Hepatocyte (in vitro differentiated cells): Measurements from ENCODE around the gene AP1S3. TPM values are rescaled to one million over a fixed set of nuclear protein-coding genes. Genes with fewer than 3 reads are reported as not detected.
A peak's percentile ranks its signal among the peaks of the same experiment; 100 is the strongest.

ENCODE experiments used
- DNase-seq: peaks from one replicate; pipeline ENCODE4 v3.0.0-alpha.2; 2016; ENCODE audit warnings: low spot score
- H2AFZ ChIP-seq: fragments of 200-600 bp; sonication (generic); 2 replicates; pipeline ENCODE4 v1.6.0; 2016; ENCODE audit warnings: antibody characterized with exemption, mild to moderate bottlenecking
- H3K27ac ChIP-seq: fragments of 200-600 bp; sonication (generic); 2 replicates; pipeline ENCODE4 v1.5.1; 2016; ENCODE audit warnings: mild to moderate bottlenecking
- H3K27me3 ChIP-seq: fragments of 200-600 bp; sonication (generic); 2 replicates; pipeline ENCODE4 v1.6.1; 2016
- H3K36me3 ChIP-seq: fragments of 200-600 bp; sonication (generic); replicated peaks from 2 replicates; pipeline ENCODE4 v1.5.1; 2016; ENCODE audit warnings: low read depth; ENCODE audit not compliant: insufficient read depth
- H3K4me1 ChIP-seq: fragments of 200-600 bp; sonication (generic); 2 replicates; pipeline ENCODE4 v1.5.1; 2016; ENCODE audit warnings: mild to moderate bottlenecking, moderate library complexity; ENCODE audit not compliant: insufficient read depth
- H3K4me2 ChIP-seq: fragments of 200-600 bp; sonication (generic); 2 replicates; pipeline ENCODE4 v1.6.0; 2016
- H3K4me3 ChIP-seq: fragments of 200-600 bp; sonication (generic); 2 replicates; pipeline ENCODE4 v1.5.1; 2016; ENCODE audit warnings: mild to moderate bottlenecking
- H3K79me2 ChIP-seq: fragments of 200-600 bp; sonication (generic); 2 replicates; pipeline ENCODE4 v1.6.0; 2017; ENCODE audit warnings: mild to moderate bottlenecking
- H3K9me2 ChIP-seq: fragments of 200-600 bp; sonication (generic); replicated peaks from 2 replicates; pipeline ENCODE4 v1.6.0; 2017; ENCODE audit warnings: mild to moderate bottlenecking; ENCODE audit not compliant: insufficient read depth
- H3K9me3 ChIP-seq: fragments of 200-600 bp; sonication (generic); 2 replicates; pipeline ENCODE4 v1.5.1; 2016; ENCODE audit warnings: low read depth, mild to moderate bottlenecking
- H4K20me1 ChIP-seq: fragments of 200-600 bp; sonication (generic); 2 replicates; pipeline ENCODE4 v1.6.0; 2016; ENCODE audit warnings: mild to moderate bottlenecking; ENCODE audit not compliant: insufficient read depth, poor library complexity, severe bottlenecking
- EZH2 ChIP-seq: fragments of 200-600 bp; sonication (generic); IDR thresholded peaks from 2 replicates; pipeline ENCODE4 v1.6.1; 2016; ENCODE audit warnings: antibody characterized with exemption, mild to moderate bottlenecking, borderline replicate concordance
- EZH2phosphoT487 ChIP-seq: fragments of 200-600 bp; sonication (generic); IDR thresholded peaks from one replicate; pipeline ENCODE4 v1.6.1; 2018; ENCODE audit warnings: antibody characterized with exemption, mild to moderate bottlenecking, low read depth, moderate library complexity; ENCODE audit not compliant: unreplicated experiment, severe bottlenecking
- WGBS: methylation state at CpG from one replicate; pipeline ENCODE4 v1.1.6; 2016; ENCODE audit warnings: low lambda C conversion rate; ENCODE audit errors: missing lambda C conversion rate; 5-methylcytosine and 5-hydroxymethylcytosine counted together
- polyA plus RNA-seq: library from polyadenylated mRNA; unstranded; fragments of >200 nt; fragmentation: Nextera tagmentation; extraction: Ambion mirVana; gene quantifications from 2 replicates; pipeline ENCODE4 v1.2.1, GENCODE V29; 2016
- total RNA-seq: library from RNA; depleted of rRNA; stranded (reverse); fragments of >200 nt; gene quantifications from 2 replicates; pipeline ENCODE4 v1.2.3, GENCODE V29; 2014
- TF ChIP-seq, protein P1 (sequence below): fragments of 200-600 bp; sonication (generic); IDR thresholded peaks from 2 replicates; pipeline ENCODE4 v1.5.1; 2016; ENCODE audit warnings: antibody characterized with exemption, mild to moderate bottlenecking; ENCODE audit not compliant: poor library complexity

The AP1S3 gene
- total and polyA plus RNA-seq, 2 experiments from 2014 or later: 16.5 to 30.7 TPM

DNA sequence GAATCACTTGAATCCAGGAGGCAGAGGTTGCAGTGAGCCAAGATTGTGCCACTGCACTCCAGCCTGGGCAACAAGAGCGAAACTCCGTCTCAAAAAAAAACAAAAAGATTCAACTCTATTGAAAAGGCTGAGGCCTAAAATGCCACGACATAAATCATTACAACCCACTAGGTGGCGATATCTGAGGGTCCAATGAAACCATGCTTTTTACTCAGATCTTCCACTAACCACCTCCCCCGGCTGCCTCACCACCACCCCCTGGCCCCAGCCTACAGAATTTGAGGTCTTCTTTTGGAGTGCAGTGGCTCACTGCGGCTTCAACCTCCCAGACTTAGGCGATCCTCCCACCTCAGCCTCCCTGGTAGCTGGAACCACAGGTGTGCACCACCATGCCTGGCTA, 57.5 kb downstream of the AP1S3 start:
- H3K4me1 ChIP-seq: no peaks in the 10 kb centered on the region
- no peaks in the 10 kb centered on the region for H3K9me3 ChIP-seq
- H3K4me3 ChIP-seq: no peak overlapping the region
- TF ChIP-seq, protein P1, sequence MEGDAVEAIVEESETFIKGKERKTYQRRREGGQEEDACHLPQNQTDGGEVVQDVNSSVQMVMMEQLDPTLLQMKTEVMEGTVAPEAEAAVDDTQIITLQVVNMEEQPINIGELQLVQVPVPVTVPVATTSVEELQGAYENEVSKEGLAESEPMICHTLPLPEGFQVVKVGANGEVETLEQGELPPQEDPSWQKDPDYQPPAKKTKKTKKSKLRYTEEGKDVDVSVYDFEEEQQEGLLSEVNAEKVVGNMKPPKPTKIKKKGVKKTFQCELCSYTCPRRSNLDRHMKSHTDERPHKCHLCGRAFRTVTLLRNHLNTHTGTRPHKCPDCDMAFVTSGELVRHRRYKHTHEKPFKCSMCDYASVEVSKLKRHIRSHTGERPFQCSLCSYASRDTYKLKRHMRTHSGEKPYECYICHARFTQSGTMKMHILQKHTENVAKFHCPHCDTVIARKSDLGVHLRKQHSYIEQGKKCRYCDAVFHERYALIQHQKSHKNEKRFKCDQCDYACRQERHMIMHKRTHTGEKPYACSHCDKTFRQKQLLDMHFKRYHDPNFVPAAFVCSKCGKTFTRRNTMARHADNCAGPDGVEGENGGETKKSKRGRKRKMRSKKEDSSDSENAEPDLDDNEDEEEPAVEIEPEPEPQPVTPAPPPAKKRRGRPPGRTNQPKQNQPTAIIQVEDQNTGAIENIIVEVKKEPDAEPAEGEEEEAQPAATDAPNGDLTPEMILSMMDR: peak; percentile 34
- TF ChIP-seq EZH2phosphoT487: no peak
- no peak overlapping the region for H3K27ac ChIP-seq
- WGBS: 89% methylated on average over 6 of the region's 7 CpGs
- H3K27me3 ChIP-seq: no peaks in the 10 kb centered on the region
- no peaks in the 10 kb centered on the region for H4K20me1 ChIP-seq
- H2AFZ ChIP-seq: no peak overlapping the region
- no peaks in the 10 kb centered on the region for H3K79me2 ChIP-seq
- DNase-seq: peak; percentile 45
- no peaks in the 10 kb centered on the region for H3K36me3 ChIP-seq
- no peak overlapping the region for H3K4me2 ChIP-seq
- H3K9me2 ChIP-seq: no peaks in the 10 kb centered on the region

DNA sequence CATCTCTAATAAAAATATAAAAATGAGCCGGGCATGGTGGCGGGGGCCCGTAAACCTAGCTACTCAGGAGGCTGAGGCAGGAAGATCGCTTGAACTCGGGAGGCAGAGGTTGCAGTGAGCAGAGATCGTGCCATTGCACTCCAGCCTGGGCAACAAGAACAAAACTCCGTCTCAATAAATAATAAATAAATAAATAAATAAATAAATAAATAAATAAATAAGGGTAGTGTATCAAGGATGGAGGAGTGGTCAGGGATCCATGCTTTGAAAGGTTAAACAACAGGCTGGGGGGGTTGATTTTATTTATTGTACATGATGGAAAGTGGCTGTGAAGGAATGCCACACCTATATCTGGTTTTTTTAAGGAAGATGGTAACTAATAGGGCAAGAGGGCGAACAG, 63.2 kb downstream of the AP1S3 start:
- DNase-seq: no peak
- H3K79me2 ChIP-seq: no peaks in the 10 kb centered on the region
- H3K4me2 ChIP-seq: no peak overlapping the region
- no peak overlapping the region for H3K27ac ChIP-seq
- H3K9me3 ChIP-seq: no peaks in the 10 kb centered on the region
- no peaks in the 10 kb centered on the region for H3K27me3 ChIP-seq
- no peak overlapping the region for H3K4me3 ChIP-seq
- WGBS: 73% methylated on average over 8 of the region's 8 CpGs
- no peaks in the 10 kb centered on the region for H3K36me3 ChIP-seq
- H3K4me1 ChIP-seq: no peaks in the 10 kb centered on the region
- H2AFZ ChIP-seq: no peak overlapping the region
- TF ChIP-seq EZH2 (no peak), EZH2phosphoT487 (no peak)
- TF ChIP-seq, protein P1: no peak
- no peaks in the 10 kb centered on the region for H4K20me1 ChIP-seq
- no peaks in the 10 kb centered on the region for H3K9me2 ChIP-seq

DNA sequence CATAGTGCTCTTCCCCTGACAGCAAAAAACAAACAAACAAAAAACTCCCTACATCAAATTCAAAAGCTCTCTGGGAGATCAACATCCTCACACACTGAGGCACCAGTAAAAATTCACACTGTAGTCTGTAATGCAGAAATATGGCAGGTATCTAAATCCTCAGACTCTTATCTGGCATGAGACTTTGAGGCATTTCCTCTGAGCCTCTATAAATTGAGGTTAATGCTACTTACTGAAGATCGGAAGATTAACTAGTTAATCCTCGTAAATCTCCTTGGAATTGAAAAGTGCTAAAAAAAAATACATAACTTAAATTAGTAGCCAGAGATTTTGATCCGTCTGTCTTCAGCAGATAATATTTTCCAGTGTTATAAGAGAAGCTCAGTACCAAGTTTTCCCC, 65.0 kb downstream of the AP1S3 start:
- no peaks in the 10 kb centered on the region for H3K36me3 ChIP-seq
- H2AFZ ChIP-seq: no peak overlapping the region
- H3K79me2 ChIP-seq: no peaks in the 10 kb centered on the region
- no peaks in the 10 kb centered on the region for H4K20me1 ChIP-seq
- H3K4me2 ChIP-seq: no peak overlapping the region
- H3K9me2 ChIP-seq: no peaks in the 10 kb centered on the region
- DNase-seq: no peak
- 51% methylated on average over 3 of the region's 3 CpGs for WGBS
- H3K4me3 ChIP-seq: no peak overlapping the region
- no peaks in the 10 kb centered on the region for H3K27me3 ChIP-seq
- H3K9me3 ChIP-seq: no peaks in the 10 kb centered on the region
- no peak for TF ChIP-seq EZH2phosphoT487
- TF ChIP-seq, protein P1: no peak
- TF ChIP-seq EZH2: no peak
- H3K4me1 ChIP-seq: no peaks in the 10 kb centered on the region
- no peak overlapping the region for H3K27ac ChIP-seq

DNA sequence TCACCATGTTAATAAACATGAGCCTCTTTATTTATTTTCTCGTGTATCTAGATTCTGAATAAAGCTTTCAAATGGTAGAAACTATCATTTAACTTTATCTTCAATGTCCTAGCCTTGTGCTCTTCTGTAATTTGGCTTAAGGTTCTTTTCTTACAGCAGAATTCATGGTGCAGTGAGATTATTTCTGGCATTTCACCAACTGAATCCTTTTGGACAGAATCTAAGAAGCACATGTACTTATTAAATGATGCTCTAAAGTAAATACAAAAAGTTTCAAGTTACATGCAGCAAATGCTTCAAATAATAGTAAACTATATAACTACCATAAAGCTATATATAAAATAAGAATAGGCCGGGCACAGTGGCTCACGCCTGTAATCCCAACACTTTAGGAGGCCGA, 65.9 kb downstream of the AP1S3 start:
- H3K27me3 ChIP-seq: no peaks in the 10 kb centered on the region
- H3K9me2 ChIP-seq: no peaks in the 10 kb centered on the region
- H3K9me3 ChIP-seq: no peaks in the 10 kb centered on the region
- WGBS: 78% methylated on average over 4 of the region's 4 CpGs
- H4K20me1 ChIP-seq: no peaks in the 10 kb centered on the region
- H3K79me2 ChIP-seq: no peaks in the 10 kb centered on the region
- H3K4me3 ChIP-seq: no peak overlapping the region
- H3K4me2 ChIP-seq: no peak overlapping the region
- no peak for TF ChIP-seq EZH2
- TF ChIP-seq, protein P1: no peak
- no peak for TF ChIP-seq EZH2phosphoT487
- H2AFZ ChIP-seq: no peak overlapping the region
- H3K4me1 ChIP-seq: no peaks in the 10 kb centered on the region
- no peaks in the 10 kb centered on the region for H3K36me3 ChIP-seq
- H3K27ac ChIP-seq: no peak overlapping the region
- DNase-seq: no peak
